SK-N-MC (cell line): ENCODE measurements around the gene FBXL2.

Source experiments
- EZH2 ChIP-seq: fragments of 200-600 bp; sonication (generic); IDR thresholded peaks from one replicate; pipeline ENCODE4 v1.6.1; 2017; ENCODE audit warnings: antibody characterized with exemption
- POLR2AphosphoS5 ChIP-seq: IDR thresholded peaks from 2 replicates; pipeline ENCODE4 v1.6.1; 2012; ENCODE audit warnings: mild to moderate bottlenecking, low read depth, low read length, borderline replicate concordance

- no peak for TF ChIP-seq EZH2
- no peak for TF ChIP-seq POLR2AphosphoS5
Measured at GRCh38 chr3:33278163-33278562, 921 bp downstream of the FBXL2 start.
